Astrocyte (in vitro differentiated cells and primary cell): ENCODE data around the gene KCNE1. TPM values are rescaled to one million over a fixed set of nuclear protein-coding genes. Genes with fewer than 3 reads are reported as not detected.
A peak's percentile ranks its signal among the peaks of the same experiment; 100 is the strongest.

Experiments
- DNase-seq: peaks from one replicate; pipeline ENCODE4 v3.0.0-alpha.2; 2010; ENCODE audit warnings: low read depth
- FAIRE-seq: peaks from 2 replicates; lab custom pipeline; 2011; peaks lifted over from hg19 to GRCh38; lab: Jason Lieb, UNC
- H2AFZ ChIP-seq: 2 replicates; pipeline ENCODE4 v1.6.0; 2012; ENCODE audit warnings: low read depth, low read length, inconsistent platforms
- H3K27ac ChIP-seq: 2 replicates; pipeline ENCODE4 v1.5.1; 2011; ENCODE audit warnings: low read depth, low read length, inconsistent platforms
- H3K27me3 ChIP-seq: 2 replicates; pipeline ENCODE4 v1.6.0; 2011; ENCODE audit warnings: low read length, inconsistent platforms; ENCODE audit not compliant: insufficient read depth
- H3K36me3 ChIP-seq: 2 replicates; pipeline ENCODE4 v1.5.1; 2011; ENCODE audit warnings: low read length, inconsistent platforms; ENCODE audit not compliant: insufficient read depth
- H3K4me1 ChIP-seq: 2 replicates; pipeline ENCODE4 v1.5.1; 2011; ENCODE audit warnings: low read length, inconsistent platforms; ENCODE audit not compliant: insufficient read depth
- H3K4me2 ChIP-seq: 2 replicates; pipeline ENCODE4 v1.6.0; 2012; ENCODE audit warnings: low read length, inconsistent platforms
- H3K4me3 ChIP-seq: 2 replicates; pipeline ENCODE4 v1.5.1; 2011; ENCODE audit warnings: low read depth, mild to moderate bottlenecking, low read length, inconsistent platforms; ENCODE audit not compliant: insufficient read depth
- H3K79me2 ChIP-seq: 2 replicates; pipeline ENCODE4 v1.6.0; 2012; ENCODE audit warnings: mild to moderate bottlenecking, low read length, inconsistent platforms; ENCODE audit not compliant: insufficient read depth
- H3K9ac ChIP-seq: 2 replicates; pipeline ENCODE4 v1.6.0; 2012; ENCODE audit warnings: mild to moderate bottlenecking, low read length, inconsistent platforms
- H3K9me3 ChIP-seq: 2 replicates; pipeline ENCODE4 v1.5.1; 2012; ENCODE audit warnings: low read depth, mild to moderate bottlenecking, low read length, inconsistent platforms; ENCODE audit not compliant: insufficient read depth
- H4K20me1 ChIP-seq: 2 replicates; pipeline ENCODE4 v1.6.0; 2012; ENCODE audit warnings: low read length, inconsistent platforms; ENCODE audit not compliant: insufficient read depth
- H3K27ac Mint-ChIP-seq: one replicate; pipeline ENCODE4 v1.8.0; 2021; ENCODE audit warnings: mild to moderate bottlenecking, mixed read lengths; ENCODE audit not compliant: unreplicated experiment
- H3K27me3 Mint-ChIP-seq: one replicate; pipeline ENCODE4 v1.8.0; 2021; ENCODE audit warnings: low read depth, mixed read lengths; ENCODE audit not compliant: unreplicated experiment
- H3K36me3 Mint-ChIP-seq: one replicate; pipeline ENCODE4 v1.8.0; 2021; ENCODE audit warnings: low read depth, mixed read lengths; ENCODE audit not compliant: unreplicated experiment
- H3K4me1 Mint-ChIP-seq: one replicate; pipeline ENCODE4 v1.8.0; 2021; ENCODE audit warnings: low read depth, mixed read lengths; ENCODE audit not compliant: unreplicated experiment
- H3K4me3 Mint-ChIP-seq: one replicate; pipeline ENCODE4 v1.8.0; 2021; ENCODE audit warnings: mild to moderate bottlenecking, moderate library complexity, mixed read lengths; ENCODE audit not compliant: unreplicated experiment
- H3K9me3 Mint-ChIP-seq: one replicate; pipeline ENCODE4 v1.8.0; 2021; ENCODE audit warnings: mild to moderate bottlenecking, mixed read lengths; ENCODE audit not compliant: unreplicated experiment
- EZH2 ChIP-seq: IDR thresholded peaks from 2 replicates; pipeline ENCODE4 v1.6.1; 2012; ENCODE audit warnings: mild to moderate bottlenecking, low read length, inconsistent platforms; ENCODE audit not compliant: insufficient read depth
- total RNA-seq: library from RNA; stranded (reverse); gene quantifications from 2 replicates; pipeline ENCODE4 v1.2.1, GENCODE V29; 2021
- TF ChIP-seq, protein P1 (sequence below): IDR thresholded peaks from 2 replicates; pipeline ENCODE4 v1.5.1; 2011; ENCODE audit warnings: low read depth, mild to moderate bottlenecking, inconsistent platforms, low read length, moderate library complexity; ENCODE audit not compliant: insufficient read depth

KCNE1 gene
- total RNA-seq, 1 donor from 2014 or later: 0.73 TPM

DNA sequence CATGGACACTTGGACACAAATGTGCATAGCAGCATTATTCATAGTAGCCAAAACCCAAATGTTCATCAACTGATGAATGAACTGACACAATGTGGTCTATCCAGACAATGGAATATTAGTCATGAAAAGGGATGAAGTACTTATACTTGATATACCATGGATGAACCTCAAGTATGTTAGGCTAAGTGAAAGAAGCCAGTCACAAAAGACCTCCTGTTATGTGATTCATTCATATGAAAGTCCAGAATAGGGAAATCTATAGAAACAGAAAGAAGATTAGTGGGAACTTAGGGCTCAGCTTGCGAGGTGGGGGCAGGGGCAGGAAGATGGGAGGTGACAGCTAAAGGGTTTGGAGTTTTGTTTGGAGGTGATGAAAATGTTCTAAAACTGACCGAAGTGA is 7.4 kb downstream of the KCNE1 start:
- no peaks in the 10 kb centered on the region for H3K79me2 ChIP-seq
- peaks cover 6% of the 10 kb centered on the region for H3K27me3 Mint-ChIP-seq

DNA sequence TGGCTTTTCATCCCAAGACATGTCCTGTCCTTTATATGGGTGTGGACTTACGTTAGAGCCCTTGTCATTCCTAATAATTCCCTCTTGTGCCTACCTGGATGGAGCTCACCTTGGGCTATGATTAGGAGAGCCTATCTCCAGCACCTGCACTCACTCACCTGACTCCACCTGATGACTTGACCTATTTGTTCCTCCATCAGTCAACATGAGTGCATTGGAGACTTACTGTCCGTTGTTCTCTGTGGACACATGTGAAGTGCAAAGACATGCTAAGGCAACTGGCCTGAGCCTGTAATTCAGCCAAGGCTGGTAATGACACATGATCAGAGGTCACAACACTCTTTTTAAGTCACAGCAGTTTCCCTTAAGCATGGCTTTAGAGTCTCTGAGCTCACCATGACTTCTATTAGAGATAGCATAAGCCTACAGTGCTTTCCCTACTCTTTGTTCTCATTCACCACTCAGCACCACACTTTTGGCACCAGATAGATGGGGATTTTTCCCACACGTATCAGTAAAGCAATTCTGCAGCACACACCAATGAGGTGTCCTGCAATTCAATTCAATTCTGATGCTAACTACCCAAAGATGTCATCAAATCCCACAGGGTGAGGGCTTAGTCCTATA is 9.4 kb downstream of the KCNE1 start:
- Mint-ChIP-seq H3K4me1 (peaks cover 19% of the 10 kb centered on the region), H3K27ac (no peak overlapping the region), H3K4me3 (no peak overlapping the region), H3K36me3 (no peaks in the 10 kb centered on the region), H3K27me3 (peaks cover 6% of the 10 kb centered on the region), H3K9me3 (peaks cover 11% of the 10 kb centered on the region)
- no peak for FAIRE-seq
- Histone ChIP-seq H3K4me1 (no peaks in the 10 kb centered on the region), H3K4me3 (no peak overlapping the region), H3K79me2 (no peaks in the 10 kb centered on the region), H3K27me3 (no peaks in the 10 kb centered on the region), H2AFZ (no peak overlapping the region), H3K27ac (no peak overlapping the region), H3K4me2 (no peak overlapping the region), H3K9me3 (no peaks in the 10 kb centered on the region), H4K20me1 (no peaks in the 10 kb centered on the region), H3K36me3 (no peaks in the 10 kb centered on the region), H3K9ac (no peak overlapping the region)
- TF ChIP-seq EZH2: no peak
- TF ChIP-seq, protein P1, sequence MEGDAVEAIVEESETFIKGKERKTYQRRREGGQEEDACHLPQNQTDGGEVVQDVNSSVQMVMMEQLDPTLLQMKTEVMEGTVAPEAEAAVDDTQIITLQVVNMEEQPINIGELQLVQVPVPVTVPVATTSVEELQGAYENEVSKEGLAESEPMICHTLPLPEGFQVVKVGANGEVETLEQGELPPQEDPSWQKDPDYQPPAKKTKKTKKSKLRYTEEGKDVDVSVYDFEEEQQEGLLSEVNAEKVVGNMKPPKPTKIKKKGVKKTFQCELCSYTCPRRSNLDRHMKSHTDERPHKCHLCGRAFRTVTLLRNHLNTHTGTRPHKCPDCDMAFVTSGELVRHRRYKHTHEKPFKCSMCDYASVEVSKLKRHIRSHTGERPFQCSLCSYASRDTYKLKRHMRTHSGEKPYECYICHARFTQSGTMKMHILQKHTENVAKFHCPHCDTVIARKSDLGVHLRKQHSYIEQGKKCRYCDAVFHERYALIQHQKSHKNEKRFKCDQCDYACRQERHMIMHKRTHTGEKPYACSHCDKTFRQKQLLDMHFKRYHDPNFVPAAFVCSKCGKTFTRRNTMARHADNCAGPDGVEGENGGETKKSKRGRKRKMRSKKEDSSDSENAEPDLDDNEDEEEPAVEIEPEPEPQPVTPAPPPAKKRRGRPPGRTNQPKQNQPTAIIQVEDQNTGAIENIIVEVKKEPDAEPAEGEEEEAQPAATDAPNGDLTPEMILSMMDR: no peak
- DNase-seq: no peak

More for the DNA sequence above, 7.4 kb downstream of the KCNE1 start:
- H3K9ac ChIP-seq: no peak overlapping the region
- FAIRE-seq (no peak), DNase-seq (peak; percentile 44)
- no peaks in the 10 kb centered on the region for H4K20me1 ChIP-seq
- no peaks in the 10 kb centered on the region for H3K9me3 ChIP-seq
- no peak overlapping the region for H2AFZ ChIP-seq
- TF ChIP-seq, protein P1: no peak
- TF ChIP-seq EZH2: no peak
- peaks cover under 1% of the 10 kb centered on the region for H3K36me3 Mint-ChIP-seq
- H3K4me1 ChIP-seq: no peaks in the 10 kb centered on the region
- no peak overlapping the region for H3K4me3 Mint-ChIP-seq
- H3K4me2 ChIP-seq: no peak overlapping the region
- H3K36me3 ChIP-seq: no peaks in the 10 kb centered on the region
- H3K27ac ChIP-seq: no peak overlapping the region
- no peak overlapping the region for H3K4me3 ChIP-seq
- peaks cover 6% of the 10 kb centered on the region for H3K9me3 Mint-ChIP-seq
- no peaks in the 10 kb centered on the region for H3K27me3 ChIP-seq
- H3K4me1 Mint-ChIP-seq: peaks cover 10% of the 10 kb centered on the region
- H3K27ac Mint-ChIP-seq: no peak overlapping the region

DNA sequence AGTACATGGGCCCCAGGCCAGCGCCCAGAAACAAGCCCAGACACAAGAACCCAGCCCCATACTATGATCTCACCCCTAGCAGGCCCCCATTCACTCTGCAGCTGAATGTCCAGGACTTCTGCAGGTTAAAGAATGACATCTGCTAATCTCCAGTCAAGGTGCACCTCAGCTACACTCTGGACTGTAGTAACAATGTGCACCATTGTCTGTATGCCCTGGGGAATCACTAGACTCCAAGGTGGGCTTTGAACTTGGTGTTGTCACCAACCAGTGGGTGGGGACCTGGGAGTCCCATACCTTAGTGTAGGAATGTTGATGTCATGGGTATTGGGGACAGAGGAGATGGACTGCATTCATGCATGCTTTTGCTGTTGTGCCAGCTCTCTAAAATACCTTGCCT is 10.3 kb downstream of the KCNE1 start:
- H3K27me3 ChIP-seq: no peaks in the 10 kb centered on the region
- H2AFZ ChIP-seq: no peak overlapping the region
- H3K9me3 ChIP-seq: no peaks in the 10 kb centered on the region
- no peak overlapping the region for H3K4me2 ChIP-seq
- H3K36me3 ChIP-seq: no peaks in the 10 kb centered on the region
- Mint-ChIP-seq H3K9me3 (peaks cover 13% of the 10 kb centered on the region), H3K4me1 (peaks cover 14% of the 10 kb centered on the region), H3K27ac (no peak overlapping the region), H3K36me3 (no peaks in the 10 kb centered on the region), H3K4me3 (no peak overlapping the region), H3K27me3 (peaks cover 6% of the 10 kb centered on the region)
- H3K4me3 ChIP-seq: no peak overlapping the region
- no peaks in the 10 kb centered on the region for H3K79me2 ChIP-seq
- H3K4me1 ChIP-seq: no peaks in the 10 kb centered on the region
- H4K20me1 ChIP-seq: no peaks in the 10 kb centered on the region
- TF ChIP-seq, protein P1: no peak
- TF ChIP-seq EZH2: no peak
- H3K9ac ChIP-seq: no peak overlapping the region
- no peak overlapping the region for H3K27ac ChIP-seq
- FAIRE-seq: no peak
- DNase-seq: no peak
